Measurements from ENCODE around the gene NFASC. TPM values are rescaled to one million over a fixed set of nuclear protein-coding genes. Genes with fewer than 3 reads are reported as not detected.

Gene NFASC
- total and polyA plus RNA-seq, 4 donors = 0.23 to 5.4 (median 1.9) TPM

GRCh38 chr1:204867666-204868339, 2.9 kb upstream of the NFASC start:
- Histone ChIP-seq H3K4me1 (ENCODE audit: control insufficient read depth in 4 of 4, insufficient read depth in 4 of 4, low read length in 3 of 4) (no peaks in the 10 kb centered on the region), H3K36me3 (ENCODE audit: control insufficient read depth in 4 of 4, insufficient read depth in 3 of 4, low read depth in 1 of 4, low read length in 3 of 4) (no peaks in the 10 kb centered on the region), H3K9ac (ENCODE audit: low read depth in 1 of 2, low read length in 2 of 2) (no peak overlapping the region), H3K27me3 (ENCODE audit: control insufficient read depth in 4 of 4, insufficient read depth in 4 of 4, low read length in 3 of 4) (no peaks in the 10 kb centered on the region), H3K27ac (ENCODE audit: low read depth in 1 of 2, low read length in 2 of 2) (no peak overlapping the region), H3K4me3 (ENCODE audit: low read depth in 1 of 3, low read length in 3 of 3) (no peak overlapping the region), H3K9me3 (ENCODE audit: control insufficient read depth in 4 of 4, low read length in 3 of 4) (no peaks in the 10 kb centered on the region)
- 81% methylated on average over 10 of the region's 10 CpGs for WGBS
- no peak for DNase-seq (ENCODE audit: low spot score)
- peak; percentile 43 for TF ChIP-seq NR2F2 (IDR thresholded peaks at IDR 0.05)
- no peak for TF ChIP-seq RAD21 (IDR thresholded peaks at IDR 0.05)
- TF ChIP-seq FOXA1 (IDR thresholded peaks at IDR 0.05) = no peak
- TF ChIP-seq REST (IDR thresholded peaks at IDR 0.05) = no peak

GRCh38 chr1:204868340-204868700, 2.3 kb upstream of the NFASC start:
- no peaks in the 10 kb centered on the region for H3K9me3 ChIP-seq (ENCODE audit: control insufficient read depth in 4 of 4, low read length in 3 of 4)
- H3K27me3 ChIP-seq (ENCODE audit: control insufficient read depth in 4 of 4, insufficient read depth in 4 of 4, low read length in 3 of 4) = no peaks in the 10 kb centered on the region
- H3K4me1 ChIP-seq (ENCODE audit: control insufficient read depth in 4 of 4, insufficient read depth in 4 of 4, low read length in 3 of 4) = no peaks in the 10 kb centered on the region
- no peak overlapping the region for H3K9ac ChIP-seq (ENCODE audit: low read depth in 1 of 2, low read length in 2 of 2)
- H3K36me3 ChIP-seq (ENCODE audit: control insufficient read depth in 4 of 4, insufficient read depth in 3 of 4, low read depth in 1 of 4, low read length in 3 of 4) = no peaks in the 10 kb centered on the region
- TF ChIP-seq TAF1 (conservative IDR thresholded peaks at IDR 0.05) (no peak), CTCF (IDR thresholded peaks at IDR 0.05; ENCODE audit: low read depth, low read length, missing input control) (no peak), RXRA (IDR thresholded peaks at IDR 0.05) (no peak), REST (IDR thresholded peaks at IDR 0.05) (no peak), FOXA2 (IDR thresholded peaks at IDR 0.05) (no peak), FOXA1 (IDR thresholded peaks at IDR 0.05) (no peak), YY1 (IDR thresholded peaks at IDR 0.05) (no peak), GABPA (IDR thresholded peaks at IDR 0.05 in 1 of 2, conservative IDR thresholded peaks at IDR 0.05 in 1 of 2) (no peak), EGR1 (IDR thresholded peaks at IDR 0.05; ENCODE audit: low read depth in 2 of 2) (no peak), HNF4G (IDR thresholded peaks at IDR 0.05) (no peak), NR2F2 (IDR thresholded peaks at IDR 0.05) (no peak), SP1 (IDR thresholded peaks at IDR 0.05) (no peak), JUND (IDR thresholded peaks at IDR 0.05) (no peak), MAX (IDR thresholded peaks at IDR 0.05) (no peak), HNF4A (conservative IDR thresholded peaks at IDR 0.05) (no peak)
- 72% methylated on average over 7 of the region's 7 CpGs for WGBS
- no peak for DNase-seq (ENCODE audit: low spot score)
- no peak overlapping the region for H3K4me3 ChIP-seq (ENCODE audit: low read depth in 1 of 3, low read length in 3 of 3)
- no peak overlapping the region for H3K27ac ChIP-seq (ENCODE audit: low read depth in 1 of 2, low read length in 2 of 2)
